ENCODE results near the gene NAA11. TPM values are rescaled to one million over a fixed set of nuclear protein-coding genes. Genes with fewer than 3 reads are reported as not detected.

The NAA11 gene
- total RNA-seq, 1 donor from 2014 or later, result not detected

DNA sequence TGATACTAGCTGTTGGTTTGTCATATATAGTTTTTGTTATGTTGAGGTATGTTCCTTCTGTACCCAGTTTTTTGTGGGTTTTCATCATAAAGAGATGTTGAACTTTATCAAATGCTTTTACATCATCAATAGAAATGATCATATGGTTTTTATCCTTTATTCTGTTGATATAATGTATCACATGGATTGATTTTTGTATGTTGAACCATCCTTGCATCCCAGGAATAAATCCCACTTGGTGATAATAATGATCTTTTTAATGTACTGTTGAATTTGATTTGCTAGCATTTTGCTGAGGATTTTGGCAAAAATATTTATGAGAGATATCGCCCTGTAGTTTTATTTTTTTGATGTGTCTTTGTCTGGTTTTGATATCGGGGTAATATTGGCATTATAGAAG is 22.5 kb upstream of the NAA11 start:
- no peak overlapping the region for H3K27ac Mint-ChIP-seq

DNA sequence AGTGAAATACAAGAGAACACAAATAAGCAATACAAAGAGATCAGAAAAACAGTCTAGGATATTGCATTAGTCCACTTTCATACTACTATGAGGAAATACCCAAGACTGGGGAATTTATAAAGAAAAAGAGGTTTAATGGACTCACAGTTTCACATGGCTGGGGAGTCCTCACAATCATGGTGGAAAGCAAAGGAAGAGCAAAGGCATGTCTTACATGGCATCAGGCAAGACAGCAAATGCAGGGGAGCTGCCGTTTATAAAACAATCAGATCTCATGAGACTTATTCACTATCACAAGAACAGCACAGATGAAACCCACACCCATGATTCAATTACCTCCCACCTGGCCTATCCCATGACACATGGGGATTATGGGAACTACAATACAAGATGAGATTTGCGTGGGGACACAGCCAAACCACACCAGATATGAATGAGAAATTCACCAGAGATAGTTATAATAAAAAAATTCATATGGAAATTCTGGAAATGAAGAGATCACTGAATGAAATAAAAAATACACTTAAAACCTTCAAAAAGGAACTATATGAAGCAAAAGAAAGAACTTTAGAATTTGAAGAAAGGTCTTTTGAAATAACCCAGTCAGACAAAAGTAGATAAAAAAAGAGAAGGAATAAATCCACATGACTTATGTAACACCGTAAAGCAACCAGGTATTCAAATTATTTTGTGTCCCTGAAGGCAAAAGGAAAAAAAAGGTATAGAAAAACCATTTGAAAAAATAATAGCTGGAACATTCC is 16.2 kb upstream of the NAA11 start:
- DNase-seq (ENCODE audit: low spot score, unreplicated experiment), result no peak

More for the DNA sequence above, 22.5 kb upstream of the NAA11 start:
- H3K36me3 Mint-ChIP-seq (ENCODE audit: insufficient read depth), result no peaks in the 10 kb centered on the region
- DNase-seq (ENCODE audit: low spot score, unreplicated experiment), result no peak
- no peak for TF ChIP-seq CTCF (IDR thresholded peaks at IDR 0.05; ENCODE audit: unreplicated experiment)
- H3K4me3 Mint-ChIP-seq (ENCODE audit: low read depth), result no peak overlapping the region
- H3K4me1 Mint-ChIP-seq (ENCODE audit: low read depth), result no peaks in the 10 kb centered on the region
- peaks cover 32% of the 10 kb centered on the region for H3K9me3 Mint-ChIP-seq (ENCODE audit: low read depth)
- H3K27me3 Mint-ChIP-seq, result no peaks in the 10 kb centered on the region

DNA sequence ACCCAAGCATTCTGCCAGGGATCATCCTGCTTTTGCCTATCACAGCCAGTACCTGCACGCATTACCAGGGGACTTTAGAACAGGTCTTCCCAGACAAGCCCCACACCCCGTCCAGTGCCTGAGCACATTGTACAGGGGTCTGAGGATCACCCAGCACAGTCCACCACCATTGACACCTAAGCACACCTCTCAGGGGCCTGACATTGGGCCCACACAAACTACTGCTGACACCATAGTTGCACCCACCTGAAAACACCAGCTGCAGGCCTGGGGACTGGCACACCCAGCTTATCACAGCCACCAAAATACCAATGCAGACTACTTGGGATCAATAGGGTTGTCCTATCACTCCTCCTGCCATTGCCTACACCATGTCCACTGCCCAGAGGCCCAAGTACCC is 14.7 kb upstream of the NAA11 start:
- H3K36me3 Mint-ChIP-seq (ENCODE audit: insufficient read depth), result peaks cover 1% of the 10 kb centered on the region
- no peak overlapping the region for H3K27ac Mint-ChIP-seq
- H3K27me3 Mint-ChIP-seq, result no peaks in the 10 kb centered on the region
- H3K4me1 Mint-ChIP-seq (ENCODE audit: low read depth), result no peaks in the 10 kb centered on the region
- no peak for TF ChIP-seq CTCF (IDR thresholded peaks at IDR 0.05; ENCODE audit: unreplicated experiment)
- no peak overlapping the region for H3K4me3 Mint-ChIP-seq (ENCODE audit: low read depth)
- peaks cover 30% of the 10 kb centered on the region for H3K9me3 Mint-ChIP-seq (ENCODE audit: low read depth)
- no peak for DNase-seq (ENCODE audit: low spot score, unreplicated experiment)

More for the DNA sequence above, 16.2 kb upstream of the NAA11 start:
- Mint-ChIP-seq H3K9me3 (ENCODE audit: low read depth) (peaks cover 39% of the 10 kb centered on the region), H3K4me3 (ENCODE audit: low read depth) (no peak overlapping the region), H3K27me3 (no peaks in the 10 kb centered on the region), H3K27ac (no peak overlapping the region), H3K36me3 (ENCODE audit: insufficient read depth) (peaks cover 1% of the 10 kb centered on the region), H3K4me1 (ENCODE audit: low read depth) (no peaks in the 10 kb centered on the region)
- no peak for TF ChIP-seq CTCF (IDR thresholded peaks at IDR 0.05; ENCODE audit: unreplicated experiment)

GRCh38 chr4:79338148-79338547 is 12.3 kb upstream of the NAA11 start:
- no peaks in the 10 kb centered on the region for H3K4me1 Mint-ChIP-seq (ENCODE audit: low read depth)
- H3K36me3 Mint-ChIP-seq (ENCODE audit: insufficient read depth), result peaks cover 1% of the 10 kb centered on the region
- no peak overlapping the region for H3K4me3 Mint-ChIP-seq (ENCODE audit: low read depth)
- DNase-seq (ENCODE audit: low spot score, unreplicated experiment), result no peak
- no peak overlapping the region for H3K27ac Mint-ChIP-seq
- TF ChIP-seq CTCF (IDR thresholded peaks at IDR 0.05; ENCODE audit: unreplicated experiment), result no peak
- no peaks in the 10 kb centered on the region for H3K27me3 Mint-ChIP-seq
- peaks cover 18% of the 10 kb centered on the region for H3K9me3 Mint-ChIP-seq (ENCODE audit: low read depth)

DNA sequence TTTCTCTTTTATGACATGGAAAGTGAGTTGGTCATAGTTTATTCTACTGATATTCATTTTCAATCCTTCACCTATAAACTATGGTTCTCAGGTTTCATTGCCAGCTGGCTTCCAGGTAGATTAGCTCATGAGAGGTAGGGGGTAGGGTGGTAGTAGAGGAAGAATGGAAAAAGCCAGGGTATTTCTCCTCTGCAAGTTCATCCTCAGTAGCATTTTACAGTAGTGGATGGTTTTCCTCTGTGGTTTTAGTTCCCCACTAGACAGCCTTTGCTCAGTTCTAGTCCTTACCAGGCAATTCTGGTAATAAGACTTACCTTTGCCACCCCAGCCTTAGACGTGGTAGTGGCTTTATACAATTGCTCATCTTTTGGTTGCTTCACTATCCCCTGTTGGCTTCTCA is 8.9 kb upstream of the NAA11 start:
- Mint-ChIP-seq H3K36me3 (ENCODE audit: insufficient read depth) (no peaks in the 10 kb centered on the region), H3K27me3 (no peaks in the 10 kb centered on the region), H3K4me1 (ENCODE audit: low read depth) (no peaks in the 10 kb centered on the region), H3K4me3 (ENCODE audit: low read depth) (no peak overlapping the region), H3K27ac (no peak overlapping the region), H3K9me3 (ENCODE audit: low read depth) (no peaks in the 10 kb centered on the region)
- DNase-seq (ENCODE audit: low spot score, unreplicated experiment), result no peak
- no peak for TF ChIP-seq CTCF (IDR thresholded peaks at IDR 0.05; ENCODE audit: unreplicated experiment)

Measured in progenitor cell of endocrine pancreas (in vitro differentiated cells).